C4-2B (cell line): ENCODE results near the gene PAAF1.

ENCODE experiments used
- ZFX ChIP-seq: fragments of 450-650 bp; IDR thresholded peaks from 2 replicates; pipeline ENCODE4 v1.6.1; 2017
- TF ChIP-seq, protein P1 (sequence below): fragments of 450-650 bp; conservative IDR thresholded peaks from 2 replicates; pipeline ENCODE4 v1.5.1; 2017; ENCODE audit warnings: mild to moderate bottlenecking

DNA sequence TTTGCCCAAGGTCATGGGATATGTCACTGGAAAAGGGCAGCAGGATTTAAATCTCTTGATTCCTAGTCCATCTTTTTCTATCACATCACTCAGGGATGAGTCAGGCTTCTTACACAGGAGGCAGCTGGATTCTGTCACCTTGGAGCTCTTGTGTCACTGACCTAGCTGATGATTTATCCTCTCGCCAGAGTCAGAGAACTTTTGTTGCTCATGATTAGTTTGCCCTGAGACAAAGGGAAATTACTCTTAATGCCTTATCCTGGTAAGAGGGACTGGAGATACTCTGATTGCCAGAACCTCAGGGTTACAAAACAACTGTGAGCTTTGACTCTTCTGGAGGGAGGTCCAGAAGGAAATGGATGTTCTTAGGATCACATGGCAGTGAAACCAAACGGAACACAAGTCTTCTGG, 10.2 kb upstream of the PAAF1 start:
- TF ChIP-seq, protein P1, sequence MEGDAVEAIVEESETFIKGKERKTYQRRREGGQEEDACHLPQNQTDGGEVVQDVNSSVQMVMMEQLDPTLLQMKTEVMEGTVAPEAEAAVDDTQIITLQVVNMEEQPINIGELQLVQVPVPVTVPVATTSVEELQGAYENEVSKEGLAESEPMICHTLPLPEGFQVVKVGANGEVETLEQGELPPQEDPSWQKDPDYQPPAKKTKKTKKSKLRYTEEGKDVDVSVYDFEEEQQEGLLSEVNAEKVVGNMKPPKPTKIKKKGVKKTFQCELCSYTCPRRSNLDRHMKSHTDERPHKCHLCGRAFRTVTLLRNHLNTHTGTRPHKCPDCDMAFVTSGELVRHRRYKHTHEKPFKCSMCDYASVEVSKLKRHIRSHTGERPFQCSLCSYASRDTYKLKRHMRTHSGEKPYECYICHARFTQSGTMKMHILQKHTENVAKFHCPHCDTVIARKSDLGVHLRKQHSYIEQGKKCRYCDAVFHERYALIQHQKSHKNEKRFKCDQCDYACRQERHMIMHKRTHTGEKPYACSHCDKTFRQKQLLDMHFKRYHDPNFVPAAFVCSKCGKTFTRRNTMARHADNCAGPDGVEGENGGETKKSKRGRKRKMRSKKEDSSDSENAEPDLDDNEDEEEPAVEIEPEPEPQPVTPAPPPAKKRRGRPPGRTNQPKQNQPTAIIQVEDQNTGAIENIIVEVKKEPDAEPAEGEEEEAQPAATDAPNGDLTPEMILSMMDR, result no peak
- no peak for TF ChIP-seq ZFX
